ENCODE results near the gene RGMA. TPM values are rescaled to one million over a fixed set of nuclear protein-coding genes. Genes with fewer than 3 reads are reported as not detected.
A peak's percentile ranks its signal among the peaks of the same experiment; 100 is the strongest.

Gene RGMA
- total RNA-seq, 2 experiments from 2014 or later: not detected

DNA sequence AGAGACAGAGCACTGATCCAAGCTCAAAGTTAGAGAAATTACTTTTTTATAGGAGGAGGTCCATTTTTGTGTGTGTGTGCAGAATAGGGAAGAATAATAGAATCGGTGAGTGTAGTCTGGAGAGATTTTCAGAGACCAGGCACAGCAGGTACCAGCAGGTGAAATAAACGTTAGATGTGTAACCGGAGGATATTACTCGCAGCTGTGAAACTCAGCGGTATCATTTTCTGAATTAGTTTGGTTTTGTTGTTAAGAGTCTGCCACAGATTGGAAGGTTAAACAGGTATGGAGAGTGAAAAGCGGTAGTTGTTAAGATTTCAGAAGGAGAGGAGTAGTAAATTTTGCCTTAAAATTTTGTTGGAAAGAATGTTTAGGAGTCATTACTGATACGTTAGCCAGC, 69.9 kb downstream of the RGMA start:
- TF ChIP-seq, protein P1, sequence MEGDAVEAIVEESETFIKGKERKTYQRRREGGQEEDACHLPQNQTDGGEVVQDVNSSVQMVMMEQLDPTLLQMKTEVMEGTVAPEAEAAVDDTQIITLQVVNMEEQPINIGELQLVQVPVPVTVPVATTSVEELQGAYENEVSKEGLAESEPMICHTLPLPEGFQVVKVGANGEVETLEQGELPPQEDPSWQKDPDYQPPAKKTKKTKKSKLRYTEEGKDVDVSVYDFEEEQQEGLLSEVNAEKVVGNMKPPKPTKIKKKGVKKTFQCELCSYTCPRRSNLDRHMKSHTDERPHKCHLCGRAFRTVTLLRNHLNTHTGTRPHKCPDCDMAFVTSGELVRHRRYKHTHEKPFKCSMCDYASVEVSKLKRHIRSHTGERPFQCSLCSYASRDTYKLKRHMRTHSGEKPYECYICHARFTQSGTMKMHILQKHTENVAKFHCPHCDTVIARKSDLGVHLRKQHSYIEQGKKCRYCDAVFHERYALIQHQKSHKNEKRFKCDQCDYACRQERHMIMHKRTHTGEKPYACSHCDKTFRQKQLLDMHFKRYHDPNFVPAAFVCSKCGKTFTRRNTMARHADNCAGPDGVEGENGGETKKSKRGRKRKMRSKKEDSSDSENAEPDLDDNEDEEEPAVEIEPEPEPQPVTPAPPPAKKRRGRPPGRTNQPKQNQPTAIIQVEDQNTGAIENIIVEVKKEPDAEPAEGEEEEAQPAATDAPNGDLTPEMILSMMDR (IDR thresholded peaks at IDR 0.05): no peak
- ATAC-seq: peak; percentile 47

DNA sequence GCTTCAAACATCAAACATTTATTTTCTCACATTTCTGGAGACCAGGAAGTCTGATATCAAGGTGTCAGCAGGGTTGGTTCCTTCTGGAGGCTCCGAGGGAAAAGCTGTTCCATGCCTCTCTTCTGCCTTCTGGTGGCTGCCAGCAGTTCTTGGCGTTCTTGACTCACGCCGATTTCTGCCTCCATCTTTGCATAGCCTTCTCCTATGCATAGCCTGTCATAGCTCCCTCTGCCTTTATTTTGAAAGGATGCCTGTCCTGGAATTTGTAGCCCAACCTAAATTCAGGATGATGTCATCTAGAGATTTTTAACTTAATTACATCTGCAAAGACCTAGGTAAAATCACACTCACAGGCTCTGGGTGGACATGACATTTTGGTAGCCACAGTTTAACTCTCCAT, 70.4 kb downstream of the RGMA start:
- Mint-ChIP-seq H3K27me3 (no peaks in the 10 kb centered on the region), H3K36me3 (ENCODE audit: low read depth) (peaks cover 86% of the 10 kb centered on the region), H3K27ac (peak overlapping the region; percentile 75), H3K4me1 (ENCODE audit: low read depth) (peaks cover 63% of the 10 kb centered on the region), H3K4me3 (no peak overlapping the region), H3K9me3 (no peaks in the 10 kb centered on the region)
- TF ChIP-seq, protein P1 (IDR thresholded peaks at IDR 0.05): no peak
- DNase-seq (no peak), ATAC-seq (no peak)
- CTCF ChIA-PET: interaction anchor here (1.0 to 5.6 kb wide), 8 partner anchors 12 to 222 kb away, joined by 3 to 63 read pairs (median 3); no protein-coding TSS in a partner anchor
- intact Hi-C loops (cut with micrococcal nuclease): no loop called here
- POLR2A ChIA-PET: interaction anchor here (1.2 kb wide), 1 partner anchor 11 kb away, joined by 4 read pairs; no protein-coding TSS in a partner anchor

More for the DNA sequence above, 69.9 kb downstream of the RGMA start:
- Mint-ChIP-seq H3K4me1 (ENCODE audit: low read depth) (peaks cover 68% of the 10 kb centered on the region), H3K27me3 (no peaks in the 10 kb centered on the region), H3K27ac (peak overlapping the region; percentile 75), H3K36me3 (ENCODE audit: low read depth) (peaks cover 88% of the 10 kb centered on the region), H3K4me3 (no peak overlapping the region), H3K9me3 (no peaks in the 10 kb centered on the region)
- ChIA-PET POLR2A (no interaction called here), CTCF (interaction anchor here (1.0 to 5.6 kb wide), 5 partner anchors 11 to 222 kb away, joined by 3 to 63 read pairs (median 4); no protein-coding TSS in a partner anchor)
- intact Hi-C loops (cut with micrococcal nuclease): no loop called here
- no peak for DNase-seq

DNA sequence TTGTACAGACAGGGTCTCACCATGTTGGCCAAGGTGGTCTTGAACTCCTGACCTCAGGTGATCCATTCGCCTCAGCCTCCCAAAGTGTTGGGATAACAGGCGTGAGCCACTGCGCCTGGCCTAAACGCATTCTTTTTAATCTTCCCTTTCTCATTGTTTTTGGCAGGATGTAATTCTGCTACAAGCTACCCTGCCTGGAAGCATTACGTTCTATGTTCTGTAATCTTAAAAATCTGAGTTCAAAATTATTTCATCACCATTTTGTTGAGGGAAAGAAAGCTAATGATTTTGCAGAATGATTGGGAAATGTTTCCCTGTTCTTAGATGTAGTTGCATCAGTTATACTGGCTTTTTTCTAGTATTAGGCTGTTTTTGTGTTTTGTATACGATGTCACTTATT, 71.5 kb downstream of the RGMA start:
- Mint-ChIP-seq H3K36me3 (ENCODE audit: low read depth) (peaks cover 86% of the 10 kb centered on the region), H3K4me3 (no peak overlapping the region), H3K27ac (peak overlapping the region; percentile 75), H3K4me1 (ENCODE audit: low read depth) (peaks cover 53% of the 10 kb centered on the region), H3K27me3 (no peaks in the 10 kb centered on the region), H3K9me3 (no peaks in the 10 kb centered on the region)
- DNase-seq (no peak), ATAC-seq (no peak)
- intact Hi-C loops (cut with micrococcal nuclease): no loop called here
- ChIA-PET CTCF (interaction anchor here (0.7 to 5.6 kb wide), 12 partner anchors 13 to 221 kb away, joined by 3 to 63 read pairs (median 3); no protein-coding TSS in a partner anchor), POLR2A (interaction anchor here (0.6 to 1.8 kb wide), 4 partner anchors 8 to 208 kb away, joined by 3 to 5 read pairs (median 4); no protein-coding TSS in a partner anchor)
- TF ChIP-seq, protein P1 (IDR thresholded peaks at IDR 0.05): no peak

DNA sequence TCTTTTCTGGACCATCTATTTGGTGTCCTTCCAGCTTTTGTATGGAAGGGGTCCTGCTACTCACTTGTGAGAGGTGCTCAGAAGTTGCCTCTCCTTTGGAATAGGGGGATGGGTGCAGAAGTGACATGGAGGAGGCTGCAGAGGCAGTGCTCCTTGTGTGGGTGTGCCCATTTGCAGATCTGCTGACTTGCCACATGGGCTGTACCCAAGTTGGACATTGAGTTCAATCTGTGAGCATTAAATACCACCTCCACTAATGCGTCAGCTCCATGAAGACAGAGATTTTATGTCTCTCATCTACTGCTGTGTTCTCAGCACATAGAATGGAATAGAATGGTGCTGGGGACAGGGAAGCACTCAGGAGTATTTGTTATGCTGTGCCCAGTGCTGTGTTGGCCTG, 76.2 kb downstream of the RGMA start:
- no peaks in the 10 kb centered on the region for H3K27me3 Mint-ChIP-seq
- CTCF ChIA-PET: interaction anchor here (1.5 to 1.6 kb wide), 2 partner anchors 12 to 17 kb away, joined by 3 to 7 read pairs; no protein-coding TSS in a partner anchor

DNA sequence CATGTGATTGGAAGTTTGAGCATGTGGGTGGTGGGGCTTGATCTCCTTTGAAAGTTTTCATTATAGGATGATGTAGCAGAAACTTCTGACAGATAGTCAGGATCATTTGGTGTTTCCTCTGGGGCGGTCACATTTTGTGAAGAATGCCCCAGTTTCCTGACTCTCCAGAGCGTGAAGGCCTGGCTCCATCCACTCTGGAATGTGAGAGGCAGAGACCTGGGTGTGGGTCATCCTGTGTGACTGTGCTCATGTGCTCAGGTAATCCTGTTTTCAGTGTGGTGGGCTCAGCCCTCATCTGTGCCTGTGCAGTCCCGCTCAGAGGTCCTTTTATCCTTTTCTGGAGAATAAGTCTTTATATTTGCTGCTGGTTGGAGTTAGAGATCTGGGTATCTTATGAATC, 81.0 kb downstream of the RGMA start:
- Mint-ChIP-seq H3K4me3 (no peak overlapping the region), H3K9me3 (no peaks in the 10 kb centered on the region), H3K4me1 (ENCODE audit: low read depth) (no peaks in the 10 kb centered on the region), H3K27ac (no peak overlapping the region), H3K36me3 (ENCODE audit: low read depth) (peaks cover 57% of the 10 kb centered on the region), H3K27me3 (no peaks in the 10 kb centered on the region)
- ChIA-PET POLR2A (no interaction called here), CTCF (no interaction called here)
- no peak for DNase-seq
- TF ChIP-seq, protein P1 (IDR thresholded peaks at IDR 0.05): no peak
- intact Hi-C loops (cut with micrococcal nuclease): no loop called here
- no peak for ATAC-seq

More for the DNA sequence above, 76.2 kb downstream of the RGMA start:
- DNase-seq: no peak
- H3K9me3 Mint-ChIP-seq: no peaks in the 10 kb centered on the region
- POLR2A ChIA-PET: no interaction called here
- no peak for ATAC-seq
- TF ChIP-seq, protein P1 (IDR thresholded peaks at IDR 0.05): no peak
- intact Hi-C loops (cut with micrococcal nuclease): no loop called here
- H3K4me3 Mint-ChIP-seq: no peak overlapping the region
- H3K36me3 Mint-ChIP-seq (ENCODE audit: low read depth): peaks cover 71% of the 10 kb centered on the region
- peak overlapping the region; percentile 30 for H3K27ac Mint-ChIP-seq
- peaks cover 8% of the 10 kb centered on the region for H3K4me1 Mint-ChIP-seq (ENCODE audit: low read depth)

Measured in activated CD8-positive, alpha-beta T cell treated with anti-CD3 and anti-CD28 coated beads for 36 hours (primary cell).